A549 (cell line): ENCODE data around the gene TARP.

ENCODE experiments used
- CBX8 ChIP-seq: fragments of 200-600 bp; sonication (generic); IDR thresholded peaks from 2 replicates; pipeline ENCODE4 v1.6.1; 2016
- EP300 ChIP-seq, 2 experiments: fragments of >200 bp; sonication (Bioruptor Twin); formaldehyde crosslinking; IDR thresholded peaks; 2 replicates in 1 of 2; 3 replicates in 1 of 2; pipeline ENCODE4 v1.6.1; 2016 to 2017
- FOSL2 ChIP-seq, 2 experiments: fragments of 450-650 bp in 1 of 2; fragments of >200 bp in 1 of 2; sonication (Bioruptor Twin) in 1 of 2; formaldehyde crosslinking; IDR thresholded peaks; 2 replicates each; pipeline versions ENCODE4 v1.5.0 to v1.6.1; 2016 to 2020; ENCODE audit warnings: mild to moderate bottlenecking in 1 of 2, moderate library complexity in 1 of 2
- PHF8 ChIP-seq: fragments of 200-600 bp; sonication (generic); IDR thresholded peaks from 2 replicates; pipeline ENCODE4 v1.6.1; 2016; ENCODE audit warnings: low read depth, mild to moderate bottlenecking, antibody characterized with exemption, moderate library complexity, borderline replicate concordance
- RARB ChIP-seq: fragments of 250-450 bp; sonication (Bioruptor Pico); IDR thresholded peaks from 2 replicates; pipeline ENCODE4 v1.8.0; 2021; ENCODE audit warnings: mild to moderate bottlenecking, moderate library complexity
- RNF2 ChIP-seq: fragments of 200-600 bp; sonication (generic); IDR thresholded peaks from 2 replicates; pipeline ENCODE4 v1.6.1; 2016; ENCODE audit warnings: low read depth, mild to moderate bottlenecking, antibody characterized with exemption, moderate library complexity, borderline replicate concordance
- ZSCAN20 ChIP-seq: fragments of 250-450 bp; sonication (Bioruptor Pico); IDR thresholded peaks from 2 replicates; pipeline ENCODE4 v1.8.0; 2022; ENCODE audit warnings: mild to moderate bottlenecking, moderate library complexity
- TF ChIP-seq, protein P1 (sequence below): fragments of >200 bp; sonication (Bioruptor Twin); formaldehyde crosslinking; IDR thresholded peaks from 3 replicates; pipeline ENCODE4 v1.5.1; 2016
- TF ChIP-seq, protein P2 (sequence below): IDR thresholded peaks from 2 replicates; pipeline ENCODE4 v1.6.1; 2012
- TF ChIP-seq, protein P3 (sequence below): fragments of 150-350 bp; IDR thresholded peaks from 2 replicates; pipeline ENCODE4 v1.6.1; 2014; ENCODE audit warnings: low read depth, mild to moderate bottlenecking, low read length
- TF ChIP-seq, protein P4 (sequence below): fragments of 200-600 bp; sonication (generic); IDR thresholded peaks from 2 replicates; pipeline ENCODE4 v1.6.1; 2016; ENCODE audit warnings: antibody characterized with exemption, mild to moderate bottlenecking, moderate library complexity

DNA sequence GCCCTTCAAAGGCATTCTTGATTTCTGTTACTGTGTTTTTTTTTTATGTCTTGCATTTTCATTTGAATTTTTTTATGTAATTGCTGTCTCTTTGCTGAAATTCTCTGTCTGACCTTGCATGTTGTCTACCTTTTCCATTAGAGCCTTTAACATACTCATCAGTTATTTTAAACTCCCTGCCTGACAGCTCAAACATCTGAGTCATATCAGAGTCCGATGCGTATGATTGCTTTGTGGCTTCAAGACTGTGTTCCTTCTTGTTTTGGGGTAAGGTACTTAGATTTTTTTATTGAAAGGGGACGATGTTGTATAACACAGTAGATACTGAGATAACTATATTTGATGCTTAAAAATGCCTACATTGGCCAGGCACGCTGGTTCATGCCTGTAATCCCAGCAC is 9.7 kb upstream of the TARP start:
- TF ChIP-seq, protein P1, sequence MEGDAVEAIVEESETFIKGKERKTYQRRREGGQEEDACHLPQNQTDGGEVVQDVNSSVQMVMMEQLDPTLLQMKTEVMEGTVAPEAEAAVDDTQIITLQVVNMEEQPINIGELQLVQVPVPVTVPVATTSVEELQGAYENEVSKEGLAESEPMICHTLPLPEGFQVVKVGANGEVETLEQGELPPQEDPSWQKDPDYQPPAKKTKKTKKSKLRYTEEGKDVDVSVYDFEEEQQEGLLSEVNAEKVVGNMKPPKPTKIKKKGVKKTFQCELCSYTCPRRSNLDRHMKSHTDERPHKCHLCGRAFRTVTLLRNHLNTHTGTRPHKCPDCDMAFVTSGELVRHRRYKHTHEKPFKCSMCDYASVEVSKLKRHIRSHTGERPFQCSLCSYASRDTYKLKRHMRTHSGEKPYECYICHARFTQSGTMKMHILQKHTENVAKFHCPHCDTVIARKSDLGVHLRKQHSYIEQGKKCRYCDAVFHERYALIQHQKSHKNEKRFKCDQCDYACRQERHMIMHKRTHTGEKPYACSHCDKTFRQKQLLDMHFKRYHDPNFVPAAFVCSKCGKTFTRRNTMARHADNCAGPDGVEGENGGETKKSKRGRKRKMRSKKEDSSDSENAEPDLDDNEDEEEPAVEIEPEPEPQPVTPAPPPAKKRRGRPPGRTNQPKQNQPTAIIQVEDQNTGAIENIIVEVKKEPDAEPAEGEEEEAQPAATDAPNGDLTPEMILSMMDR: no peak
- TF ChIP-seq EP300 (IDR thresholded peaks at IDR 0.05): no peak
- TF ChIP-seq, protein P2, sequence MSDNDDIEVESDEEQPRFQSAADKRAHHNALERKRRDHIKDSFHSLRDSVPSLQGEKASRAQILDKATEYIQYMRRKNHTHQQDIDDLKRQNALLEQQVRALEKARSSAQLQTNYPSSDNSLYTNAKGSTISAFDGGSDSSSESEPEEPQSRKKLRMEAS: no peak
- no peak for TF ChIP-seq PHF8
- TF ChIP-seq ZSCAN20 (CRISPR knock-in tag): no peak
- TF ChIP-seq RNF2: no peak
- TF ChIP-seq, protein P3, sequence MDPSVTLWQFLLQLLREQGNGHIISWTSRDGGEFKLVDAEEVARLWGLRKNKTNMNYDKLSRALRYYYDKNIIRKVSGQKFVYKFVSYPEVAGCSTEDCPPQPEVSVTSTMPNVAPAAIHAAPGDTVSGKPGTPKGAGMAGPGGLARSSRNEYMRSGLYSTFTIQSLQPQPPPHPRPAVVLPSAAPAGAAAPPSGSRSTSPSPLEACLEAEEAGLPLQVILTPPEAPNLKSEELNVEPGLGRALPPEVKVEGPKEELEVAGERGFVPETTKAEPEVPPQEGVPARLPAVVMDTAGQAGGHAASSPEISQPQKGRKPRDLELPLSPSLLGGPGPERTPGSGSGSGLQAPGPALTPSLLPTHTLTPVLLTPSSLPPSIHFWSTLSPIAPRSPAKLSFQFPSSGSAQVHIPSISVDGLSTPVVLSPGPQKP: no peak
- no peak for TF ChIP-seq CBX8
- TF ChIP-seq, protein P4, sequence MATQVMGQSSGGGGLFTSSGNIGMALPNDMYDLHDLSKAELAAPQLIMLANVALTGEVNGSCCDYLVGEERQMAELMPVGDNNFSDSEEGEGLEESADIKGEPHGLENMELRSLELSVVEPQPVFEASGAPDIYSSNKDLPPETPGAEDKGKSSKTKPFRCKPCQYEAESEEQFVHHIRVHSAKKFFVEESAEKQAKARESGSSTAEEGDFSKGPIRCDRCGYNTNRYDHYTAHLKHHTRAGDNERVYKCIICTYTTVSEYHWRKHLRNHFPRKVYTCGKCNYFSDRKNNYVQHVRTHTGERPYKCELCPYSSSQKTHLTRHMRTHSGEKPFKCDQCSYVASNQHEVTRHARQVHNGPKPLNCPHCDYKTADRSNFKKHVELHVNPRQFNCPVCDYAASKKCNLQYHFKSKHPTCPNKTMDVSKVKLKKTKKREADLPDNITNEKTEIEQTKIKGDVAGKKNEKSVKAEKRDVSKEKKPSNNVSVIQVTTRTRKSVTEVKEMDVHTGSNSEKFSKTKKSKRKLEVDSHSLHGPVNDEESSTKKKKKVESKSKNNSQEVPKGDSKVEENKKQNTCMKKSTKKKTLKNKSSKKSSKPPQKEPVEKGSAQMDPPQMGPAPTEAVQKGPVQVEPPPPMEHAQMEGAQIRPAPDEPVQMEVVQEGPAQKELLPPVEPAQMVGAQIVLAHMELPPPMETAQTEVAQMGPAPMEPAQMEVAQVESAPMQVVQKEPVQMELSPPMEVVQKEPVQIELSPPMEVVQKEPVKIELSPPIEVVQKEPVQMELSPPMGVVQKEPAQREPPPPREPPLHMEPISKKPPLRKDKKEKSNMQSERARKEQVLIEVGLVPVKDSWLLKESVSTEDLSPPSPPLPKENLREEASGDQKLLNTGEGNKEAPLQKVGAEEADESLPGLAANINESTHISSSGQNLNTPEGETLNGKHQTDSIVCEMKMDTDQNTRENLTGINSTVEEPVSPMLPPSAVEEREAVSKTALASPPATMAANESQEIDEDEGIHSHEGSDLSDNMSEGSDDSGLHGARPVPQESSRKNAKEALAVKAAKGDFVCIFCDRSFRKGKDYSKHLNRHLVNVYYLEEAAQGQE: no peak
- TF ChIP-seq FOSL2 (IDR thresholded peaks at IDR 0.05): no peak
- TF ChIP-seq FOSL2 (CRISPR knock-in tag; IDR thresholded peaks at IDR 0.05): no peak
- no peak for TF ChIP-seq RARB (CRISPR knock-in tag)
